NCI-H2196 treated with DMSO at 0.1 percent for 48 hours (cell line): Measurements from ENCODE around the gene CST11.
"Not testable (repeated sequence)": the region's sequence is repeated elsewhere in the genome, so short reads cannot be mapped to it uniquely, and the experiment has no call there.

Experiments
- DNase-seq: peaks from one replicate; lab custom pipeline; 2025; ENCODE audit not compliant: unreplicated experiment; lab: John Stamatoyannopoulos, UW

Gene CST11, protein sequence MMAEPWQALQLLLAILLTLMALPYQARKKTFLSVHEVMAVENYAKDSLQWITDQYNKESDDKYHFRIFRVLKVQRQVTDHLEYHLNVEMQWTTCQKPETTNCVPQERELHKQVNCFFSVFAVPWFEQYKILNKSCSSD

DNA sequence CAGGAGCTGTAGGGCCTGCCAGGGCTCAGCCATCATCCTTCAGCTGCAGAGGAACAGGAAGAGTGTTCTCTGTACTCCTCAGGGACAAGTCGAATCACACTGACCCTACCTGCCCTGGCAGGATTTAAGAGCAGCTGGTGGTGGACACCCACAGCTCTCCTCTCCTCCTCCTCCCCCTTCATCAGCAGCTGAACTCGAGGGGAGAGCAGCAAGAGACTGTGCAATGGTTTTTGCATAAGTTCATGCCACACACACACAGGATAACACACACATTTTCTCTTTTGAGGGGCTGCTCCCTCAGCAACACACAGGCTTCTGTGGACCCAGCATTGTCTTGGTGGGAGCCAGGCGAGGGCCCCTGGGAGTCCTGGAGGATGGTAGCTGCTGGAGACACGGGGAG is at the start of gene CST11:
Gene CST11, minus strand, starts transcription at position 101 of the 400 bp plus-strand sequence. Its CDS starts 65 bp downstream, at position 36.
- no peak for DNase-seq

DNA sequence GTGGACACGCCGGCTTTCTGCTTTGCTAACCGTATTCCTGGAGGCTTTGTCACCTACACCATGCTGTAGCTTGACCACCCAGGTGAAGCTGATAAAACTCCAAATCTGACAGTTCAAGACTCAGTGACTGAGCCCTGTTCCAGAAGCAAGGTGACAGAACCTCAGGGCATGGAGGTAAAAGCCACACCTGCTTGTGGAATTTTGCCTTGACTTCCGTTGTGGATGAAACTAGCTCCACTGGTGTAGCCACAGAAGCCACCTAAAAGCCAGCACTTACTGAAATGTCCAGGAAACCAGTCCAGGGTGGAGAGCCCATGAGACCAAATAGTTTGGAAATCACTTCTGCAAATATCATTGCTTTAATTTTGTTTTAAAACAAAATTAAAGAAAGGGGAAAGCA is 49.2 kb upstream of the CST11 start:
- DNase-seq, result no peak

DNA sequence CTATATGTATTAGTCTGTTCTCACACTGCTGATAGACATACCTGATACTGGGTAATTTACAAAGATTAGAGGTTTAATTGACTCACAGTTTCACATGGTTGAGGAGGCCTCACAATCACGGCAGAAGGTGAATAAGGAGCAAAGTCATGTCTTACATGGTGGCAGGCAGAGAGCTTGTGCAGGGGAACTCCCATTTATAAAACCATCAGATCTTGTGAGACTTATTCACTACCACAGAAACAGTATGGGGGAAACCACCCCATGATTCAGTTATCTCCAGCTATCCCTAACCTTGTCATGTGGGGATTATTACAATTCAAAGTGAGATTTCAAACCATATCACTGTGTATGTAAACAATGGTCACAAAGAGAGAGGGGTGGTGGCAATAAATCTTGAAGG is 44.9 kb upstream of the CST11 start:
- DNase-seq, result no peak

DNA sequence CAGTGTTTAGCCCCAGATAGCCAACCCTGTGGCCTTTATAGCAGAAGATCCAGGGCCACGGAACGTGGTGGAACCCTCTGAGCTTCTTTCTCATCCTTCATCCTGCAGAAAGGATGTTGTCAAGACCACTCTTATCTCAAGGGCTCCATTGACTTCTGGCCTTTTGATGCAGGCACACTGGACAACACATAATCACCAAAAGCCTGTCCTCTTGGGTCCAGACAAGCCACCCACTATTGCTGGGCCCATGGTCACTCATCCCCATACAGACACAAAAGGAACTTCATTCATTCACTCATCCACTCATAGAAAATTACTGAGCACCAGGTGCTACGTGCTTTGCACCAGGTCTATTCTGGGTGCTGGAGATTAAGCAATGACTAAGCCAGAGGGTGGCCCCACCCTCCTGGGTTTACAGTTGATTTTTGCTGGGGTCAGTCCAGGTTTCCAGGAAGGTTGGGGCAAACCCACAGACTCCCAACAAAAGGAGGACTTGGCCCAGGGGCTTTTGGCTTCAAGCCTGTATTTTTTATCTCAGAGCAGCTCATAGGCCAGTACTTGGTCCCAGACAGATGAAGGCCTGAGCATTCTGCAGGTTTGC is 40.6 kb upstream of the CST11 start:
- no peak for DNase-seq

DNA sequence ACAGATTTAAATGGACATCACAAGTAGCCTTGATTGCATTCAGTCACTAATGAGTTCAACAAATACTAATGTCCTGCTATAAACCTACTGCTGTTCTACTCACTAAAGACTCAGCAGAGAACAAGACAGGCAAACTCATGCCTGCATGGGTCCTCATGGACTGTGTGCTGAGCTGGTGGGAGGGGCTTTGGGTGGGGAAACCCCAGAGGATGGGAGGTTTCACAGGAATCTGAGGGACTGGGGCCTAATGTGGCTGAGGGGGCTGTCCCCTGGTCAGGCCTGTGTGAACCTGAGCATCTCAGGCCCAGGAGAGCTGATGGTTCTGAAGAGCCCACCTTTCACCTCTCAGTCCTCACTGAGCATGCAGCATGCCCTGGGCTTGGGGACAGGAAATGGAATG is 39.6 kb upstream of the CST11 start:
- no peak for DNase-seq

DNA sequence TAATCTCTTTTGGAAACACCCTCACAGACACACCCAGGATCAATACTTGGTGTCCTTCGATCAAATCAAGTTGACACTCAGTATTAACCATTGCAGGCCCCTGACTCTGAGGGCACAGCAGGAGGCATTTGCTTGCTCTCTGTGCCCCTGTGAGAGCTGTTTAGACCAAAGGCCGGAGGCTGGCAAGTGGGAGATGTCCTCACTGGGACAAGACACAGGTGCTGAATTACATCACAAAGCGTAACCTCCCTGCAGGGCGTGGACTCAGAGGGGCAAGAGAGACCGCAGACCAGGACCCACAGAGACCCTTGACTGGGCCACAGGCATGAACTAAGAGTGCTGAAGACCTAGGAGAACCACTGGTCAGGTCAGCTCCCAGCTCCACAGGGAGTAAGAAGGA is 38.1 kb upstream of the CST11 start, which contains the start of gene CST8:
Gene CST8, plus strand, starts transcription at position 301 of the 400 bp plus-strand sequence. CDS start 551 bp downstream, outside the sequence.
- no peak for DNase-seq

DNA sequence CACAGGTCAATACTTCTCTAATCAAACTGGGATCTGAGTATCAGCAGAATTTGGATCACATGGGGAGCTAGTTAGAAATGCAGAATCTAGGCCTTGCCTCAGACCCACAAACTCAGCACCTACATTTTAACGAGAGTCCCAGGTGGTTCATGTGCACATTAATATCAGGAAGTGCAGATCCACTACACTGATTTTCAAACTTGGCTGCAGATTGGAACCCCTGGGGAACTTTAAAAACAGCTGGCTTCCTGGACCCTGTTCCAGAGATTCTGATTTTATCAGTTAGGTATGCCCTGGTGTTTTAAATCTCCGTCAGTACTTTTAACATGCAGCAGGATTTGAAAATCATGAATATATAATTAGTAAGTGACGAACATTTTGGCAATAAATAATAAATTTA is 36.3 kb upstream of the CST11 start:
- DNase-seq, result no peak

DNA sequence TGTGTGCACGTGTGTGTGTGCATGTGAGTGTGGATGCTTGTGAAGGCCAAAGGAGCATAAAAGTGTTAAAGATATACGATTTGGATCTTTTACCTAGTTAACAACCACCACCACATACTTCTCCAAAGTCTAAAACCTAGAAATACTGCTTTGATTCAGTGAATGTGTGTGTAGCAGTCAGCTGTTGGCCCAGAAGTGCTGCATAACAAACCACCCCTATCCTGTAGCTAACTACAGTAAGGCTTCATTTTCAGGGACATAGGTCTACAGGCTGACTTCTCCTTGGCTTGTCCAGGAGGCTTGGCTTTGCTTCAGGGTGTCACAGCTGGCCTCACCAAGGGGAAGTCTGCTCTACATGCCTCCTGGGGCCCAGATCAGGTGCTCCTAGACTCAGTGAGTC is 35.8 kb upstream of the CST11 start:
- no peak for DNase-seq

DNA sequence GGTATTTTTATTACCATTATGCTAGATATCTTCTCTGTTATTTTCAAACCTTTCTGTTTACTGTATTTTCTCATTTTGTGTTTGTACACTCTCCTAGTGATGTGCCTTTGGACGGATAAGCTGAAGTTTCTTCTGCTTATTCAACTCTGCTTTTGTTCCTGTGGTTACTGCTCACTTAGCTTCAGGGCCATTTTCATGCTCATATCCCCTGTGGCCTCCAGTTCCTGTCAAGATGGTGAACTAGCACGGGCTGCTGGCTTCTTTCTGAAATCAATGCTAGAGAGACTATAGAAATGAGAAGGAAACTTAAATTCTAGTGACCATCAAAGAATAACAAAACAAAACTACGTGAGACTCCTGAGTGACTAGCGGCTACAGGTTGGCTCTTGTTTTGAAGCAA is 31.4 kb upstream of the CST11 start:
- DNase-seq, result no peak

DNA sequence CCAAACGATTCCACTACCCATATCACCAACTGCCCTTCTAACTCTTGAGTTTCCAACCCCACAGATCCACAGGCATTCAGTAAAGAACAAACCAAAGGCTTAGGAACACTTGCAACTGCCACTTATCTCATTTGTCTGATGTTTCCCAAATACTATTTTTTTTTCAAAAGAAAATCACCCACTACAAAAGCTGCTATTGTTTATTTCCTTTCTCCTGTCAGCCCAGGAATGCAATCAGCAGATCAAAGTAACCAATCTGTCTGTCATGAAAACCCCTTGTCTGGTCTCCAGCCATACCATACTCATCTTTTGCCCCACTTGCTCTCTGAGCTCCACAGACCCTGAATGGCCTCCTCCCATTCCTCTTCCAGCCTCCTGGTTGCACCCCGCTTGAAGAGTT is 29.5 kb upstream of the CST11 start:
- no peak for DNase-seq

DNA sequence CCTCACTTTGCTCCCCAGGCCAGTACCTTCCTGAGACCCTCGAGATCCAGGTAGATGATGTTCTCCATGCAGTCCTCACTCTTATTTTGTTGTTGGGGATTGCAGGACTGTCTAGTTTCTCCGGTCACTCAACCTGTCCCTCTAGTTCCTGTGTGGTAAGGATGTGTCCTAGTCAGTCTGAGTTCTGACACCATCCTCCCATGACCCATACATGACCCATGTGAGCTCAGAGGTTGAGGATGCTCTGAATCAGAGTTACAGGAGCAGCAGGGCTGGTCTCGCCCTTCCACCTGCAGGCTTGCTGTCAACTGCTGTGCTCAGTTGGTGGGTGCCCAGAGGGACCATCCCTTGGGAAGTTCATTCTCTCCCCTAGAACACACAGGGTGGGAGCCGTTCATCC is 26.4 kb upstream of the CST11 start:
- DNase-seq, result no peak

DNA sequence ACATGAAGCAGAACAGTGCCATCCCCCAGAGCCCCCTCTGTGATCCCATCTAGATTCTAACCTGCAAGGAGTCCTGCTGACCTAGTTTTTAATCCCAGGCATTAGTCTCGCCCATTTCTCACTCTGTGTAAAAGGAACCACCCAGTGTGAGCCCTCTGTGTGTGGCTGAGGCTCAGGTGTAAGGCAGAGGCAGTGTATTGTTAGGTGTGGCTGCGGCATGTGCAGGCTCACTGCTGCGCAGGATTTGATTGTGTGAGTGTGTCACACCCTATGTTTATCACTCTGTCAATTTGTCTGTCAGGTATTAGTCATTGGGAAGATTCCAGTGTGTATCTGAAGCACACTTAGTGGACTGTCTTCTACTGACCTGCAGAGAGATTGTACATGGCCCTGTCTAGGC is 24.5 kb upstream of the CST11 start:
- no peak for DNase-seq

DNA sequence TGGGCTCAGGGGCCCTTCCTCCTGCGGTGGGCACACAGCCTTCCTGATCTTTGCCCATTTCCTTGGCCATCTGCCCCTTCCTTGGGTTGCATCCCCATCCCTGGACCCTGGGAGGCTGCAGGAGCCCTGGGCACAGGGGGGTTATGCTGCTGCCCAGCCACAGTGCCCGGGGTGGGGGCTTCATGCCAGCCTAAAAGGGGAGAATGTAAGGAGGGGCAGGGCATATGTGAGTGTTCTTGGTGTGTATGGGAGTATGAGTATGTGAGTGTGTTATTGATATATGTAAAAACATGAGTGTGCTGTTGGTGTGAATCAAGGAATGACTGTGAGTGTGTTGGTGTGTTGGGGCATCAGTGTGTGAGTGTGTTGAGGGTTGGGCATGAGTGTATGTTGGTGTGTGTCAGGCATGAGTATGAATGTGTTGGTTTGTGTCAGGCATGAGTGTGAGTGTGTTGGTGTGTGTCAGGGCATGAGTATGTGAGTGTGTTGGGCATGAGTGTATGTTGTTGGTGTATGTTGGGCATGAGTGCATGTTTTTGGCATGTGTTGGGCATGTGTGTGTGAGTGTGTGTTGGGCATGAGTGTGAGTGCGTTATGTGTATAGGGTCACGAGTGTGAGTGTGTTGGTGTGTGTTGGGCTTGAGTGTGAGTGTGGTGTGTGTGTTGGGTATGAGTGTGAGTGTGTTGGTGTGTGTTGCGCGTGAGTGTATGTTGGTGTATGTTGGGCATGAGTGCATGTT is 23.5 kb upstream of the CST11 start:
- DNase-seq, result no peak

DNA sequence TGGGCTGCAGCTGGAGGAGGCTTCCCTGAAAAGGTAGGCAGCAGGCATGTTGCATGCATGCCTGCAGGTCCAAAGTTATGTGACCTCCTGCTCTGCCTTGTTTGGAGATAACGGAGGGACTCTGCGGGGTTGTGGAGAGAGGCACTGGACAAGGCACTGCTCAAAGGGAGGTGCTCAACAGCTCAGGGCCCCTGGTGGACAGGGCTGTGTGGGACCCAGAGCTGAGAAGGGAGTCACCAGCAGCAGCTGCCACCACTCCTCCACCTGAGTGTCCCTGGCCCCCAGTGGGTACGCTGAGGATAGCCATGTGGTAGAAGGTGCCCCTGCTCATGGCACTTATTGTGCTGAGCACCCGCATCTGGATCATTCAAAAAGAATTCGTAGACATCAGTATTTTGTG is 22.7 kb upstream of the CST11 start:
- DNase-seq, result no peak

DNA sequence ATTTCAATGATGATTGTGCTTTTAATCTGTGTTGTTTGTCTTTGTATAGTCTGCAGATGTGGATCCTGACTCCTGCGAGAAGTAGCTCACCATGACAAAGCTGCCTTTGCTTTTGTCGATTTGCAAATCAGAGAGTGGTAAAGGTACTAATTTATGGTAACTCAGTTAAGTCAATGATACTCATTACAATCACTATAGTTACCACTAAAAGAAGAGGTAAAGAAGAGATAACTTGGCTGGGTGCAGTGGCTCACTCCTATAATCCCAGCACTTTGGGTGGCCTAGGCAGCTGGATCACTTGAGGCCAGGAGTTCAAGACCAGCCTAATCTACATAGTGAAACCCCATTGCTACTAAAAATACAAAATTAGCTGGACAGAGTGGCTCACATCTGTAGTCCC is 20.6 kb upstream of the CST11 start:
- DNase-seq, result not testable (repeated sequence)

DNA sequence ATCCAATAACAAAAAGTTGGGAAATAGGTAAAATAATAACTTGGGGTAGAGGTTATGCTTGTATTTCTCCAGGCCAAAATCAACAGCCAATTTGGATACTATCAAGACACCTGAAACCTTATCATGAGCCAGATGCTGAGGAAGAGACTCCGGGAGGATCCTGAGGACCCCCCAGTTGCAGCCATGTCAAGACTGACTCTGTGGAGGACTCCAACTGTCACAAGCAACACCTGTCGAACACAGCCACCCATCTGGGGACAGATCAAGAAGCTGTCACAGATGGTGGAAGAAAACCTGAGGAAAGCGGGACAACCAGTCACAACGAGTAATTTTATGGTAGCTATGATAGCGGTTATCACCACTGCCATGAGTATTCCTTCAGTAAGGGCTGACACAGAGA is 19.6 kb upstream of the CST11 start:
- not testable (repeated sequence) for DNase-seq

DNA sequence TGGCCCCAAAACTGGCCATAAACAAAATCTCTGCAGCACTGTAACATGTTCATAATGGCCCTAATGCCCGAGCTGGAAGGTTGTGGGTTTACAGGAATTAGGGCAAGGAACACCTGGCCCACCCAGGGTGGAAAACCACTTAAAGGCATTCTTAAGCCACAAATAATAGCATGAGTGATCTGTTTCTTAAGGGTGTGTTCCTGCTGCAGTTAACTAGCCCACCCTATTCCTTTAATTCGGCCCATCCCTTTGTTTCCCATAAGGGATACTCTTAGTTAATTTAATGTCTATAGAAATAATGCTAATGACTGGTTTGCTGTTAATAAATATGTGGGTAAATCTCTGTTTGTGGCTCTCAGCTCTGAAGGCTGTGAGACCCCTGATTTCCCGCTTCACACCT is 14.3 kb upstream of the CST11 start:
- DNase-seq, result not testable (repeated sequence)

DNA sequence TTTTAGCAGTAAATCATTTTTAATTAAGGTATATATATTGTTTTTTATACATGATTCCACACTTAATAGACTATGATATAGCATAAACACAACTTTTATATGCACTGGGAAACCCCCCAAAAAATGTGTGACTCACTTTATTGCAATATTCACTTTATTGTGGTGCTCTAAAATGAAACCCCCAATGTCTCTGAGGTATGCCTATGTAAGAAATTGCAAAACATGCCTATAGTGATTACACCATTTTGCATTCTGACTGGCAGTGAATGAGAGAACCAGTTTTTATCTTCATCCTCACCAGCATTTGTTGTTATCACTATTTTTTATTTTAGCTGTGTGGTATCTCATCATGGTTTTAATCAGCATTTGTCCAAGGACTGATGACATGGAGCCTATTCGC is 8.5 kb upstream of the CST11 start:
- no peak for DNase-seq

DNA sequence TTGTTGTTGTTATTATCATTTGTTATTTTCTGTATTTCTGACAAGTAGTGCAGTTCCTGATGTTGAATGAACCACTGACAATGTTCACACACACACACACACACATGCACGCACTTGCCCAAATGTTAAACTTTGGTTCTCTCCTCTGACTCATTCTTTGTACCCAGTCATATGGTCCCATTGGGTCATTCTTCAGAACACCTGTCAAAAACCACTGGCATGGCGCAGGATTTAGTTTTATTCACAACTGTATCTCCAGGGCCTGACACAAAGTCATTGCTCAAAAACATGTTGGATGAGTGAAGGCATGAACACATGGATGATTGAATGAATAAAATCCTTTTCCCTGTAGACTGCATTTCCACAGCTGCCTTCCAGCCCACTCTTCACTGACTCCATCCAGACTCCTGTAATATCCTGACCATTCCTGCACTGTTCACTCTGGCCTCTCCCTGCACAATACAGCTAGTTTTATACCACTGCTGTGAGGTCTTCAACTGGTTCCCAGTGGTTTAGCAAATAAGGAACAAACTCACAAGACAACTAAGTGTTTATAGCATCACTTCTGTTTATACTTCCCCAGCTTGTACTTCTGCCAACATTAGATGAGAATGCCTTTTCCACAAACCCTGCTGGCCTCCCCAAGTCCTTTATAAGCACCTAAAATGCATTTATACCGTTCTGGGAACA is 6.9 kb upstream of the CST11 start:
- no peak for DNase-seq

DNA sequence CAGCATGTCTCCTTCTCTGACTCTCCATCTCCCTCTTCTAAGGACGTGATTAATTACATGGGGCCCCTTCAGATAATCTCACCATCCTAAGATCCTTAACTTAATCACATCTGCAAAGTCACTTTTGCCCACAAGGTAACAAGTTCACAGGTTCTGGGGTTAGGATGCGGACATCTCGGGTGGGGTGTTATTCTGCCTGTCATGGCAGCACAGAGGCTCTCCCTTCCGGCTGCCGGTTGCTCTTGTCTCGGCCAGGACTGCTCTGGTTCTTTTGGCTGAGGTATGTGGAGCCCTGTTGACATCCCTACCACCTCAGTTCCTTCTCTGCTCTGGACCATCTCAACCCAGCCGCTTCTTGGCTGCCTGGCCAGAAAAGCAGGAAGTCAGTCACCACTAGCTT is 4.2 kb upstream of the CST11 start:
- no peak for DNase-seq

DNA sequence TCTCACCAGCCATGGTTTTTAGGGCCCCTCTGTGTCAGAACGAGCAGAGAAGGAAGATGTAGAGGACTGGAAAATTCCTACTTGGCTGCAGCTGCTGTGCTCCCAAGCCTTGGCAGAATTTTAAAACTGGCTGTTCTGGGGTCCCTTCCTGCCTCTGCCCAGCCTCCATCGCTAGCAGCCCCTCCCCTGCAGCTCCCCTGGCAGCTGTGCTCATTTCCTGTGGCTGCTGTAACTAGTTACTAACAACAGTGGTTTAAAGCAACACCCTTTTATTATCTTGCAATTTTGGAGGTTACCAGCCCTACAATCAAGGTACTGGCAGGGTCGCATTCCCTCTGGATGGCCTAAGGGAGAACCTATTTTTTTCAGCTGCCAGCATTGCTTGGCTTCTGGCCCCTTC is 3.7 kb upstream of the CST11 start:
- no peak for DNase-seq

DNA sequence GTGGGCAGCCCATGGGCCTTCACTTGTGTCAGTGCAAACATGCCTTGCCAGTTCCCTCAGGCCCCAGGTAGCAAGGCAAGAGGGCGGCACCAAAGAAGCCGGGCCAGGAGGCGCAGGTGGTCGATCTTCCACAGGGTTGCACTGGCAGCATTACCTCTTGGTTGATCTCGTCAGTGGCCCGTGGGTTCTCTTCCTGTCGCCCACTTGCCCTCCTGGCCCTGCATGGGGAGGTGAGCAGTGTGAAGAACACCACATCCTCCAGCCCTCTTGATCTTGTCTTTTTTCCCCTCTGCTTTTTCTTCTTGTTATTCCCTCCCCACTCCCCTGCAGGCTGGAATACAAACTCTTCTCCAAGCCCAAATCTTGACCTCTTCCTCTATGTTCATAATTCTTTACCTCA is 3.0 kb upstream of the CST11 start:
- DNase-seq, result no peak
